GM19467 (cell line): ENCODE measurements around the gene MACROD2.

Experiments
- ATAC-seq: cut with Tn5 transposase; IDR thresholded peaks from one replicate; pipeline ENCODE4 v1.9.1; 2021; ENCODE audit warnings: mild to moderate bottlenecking, moderate library complexity; ENCODE audit not compliant: unreplicated experiment

MACROD2 gene

GRCh38 chr20:14332866-14333265 is 337.6 kb downstream of the MACROD2 start:
- ATAC-seq, result no peak

GRCh38 chr20:14333721-14334120 is 338.4 kb downstream of the MACROD2 start:
- ATAC-seq, result no peak

GRCh38 chr20:14334306-14334930 is 339.1 kb downstream of the MACROD2 start:
- no peak for ATAC-seq

- ATAC-seq, result no peak
These were observed 339.7 kb downstream of the MACROD2 start for GRCh38 chr20:14335052-14335451.

GRCh38 chr20:14336686-14337085 is 341.4 kb downstream of the MACROD2 start:
- no peak for ATAC-seq

GRCh38 chr20:14337400-14338171 is 342.3 kb downstream of the MACROD2 start, which contains the start of gene FLRT3:
TSS of gene FLRT3 (minus strand) at chr20:14337612. CDS start at chr20:14327506, 10,106 bp downstream.
- peak; percentile 98 for ATAC-seq

GRCh38 chr20:14341801-14342200 is 346.5 kb downstream of the MACROD2 start:
- ATAC-seq, result no peak

- ATAC-seq, result no peak
These were observed 347.6 kb downstream of the MACROD2 start for GRCh38 chr20:14342918-14343317.

- no peak for ATAC-seq
These were observed 348.3 kb downstream of the MACROD2 start for GRCh38 chr20:14343491-14344065.

- no peak for ATAC-seq
These were observed 349.4 kb downstream of the MACROD2 start for GRCh38 chr20:14344746-14345145.

- ATAC-seq, result no peak
These were observed 360.5 kb downstream of the MACROD2 start for GRCh38 chr20:14355791-14356190.

- no peak for ATAC-seq
These were observed 365.1 kb downstream of the MACROD2 start for GRCh38 chr20:14360416-14360815.

GRCh38 chr20:14361509-14362345 is 366.4 kb downstream of the MACROD2 start:
- no peak for ATAC-seq

GRCh38 chr20:14374196-14374595 is 378.9 kb downstream of the MACROD2 start:
- ATAC-seq, result no peak

GRCh38 chr20:14375416-14375985 is 380.2 kb downstream of the MACROD2 start:
- ATAC-seq, result no peak

- no peak for ATAC-seq
These were observed 383.0 kb downstream of the MACROD2 start for GRCh38 chr20:14378326-14378725.

GRCh38 chr20:14383335-14383734 is 388.0 kb downstream of the MACROD2 start:
- ATAC-seq, result no peak

- ATAC-seq, result no peak
These were observed 389.3 kb downstream of the MACROD2 start for GRCh38 chr20:14384416-14385175.

GRCh38 chr20:14385176-14385740 is 389.9 kb downstream of the MACROD2 start:
- no peak for ATAC-seq

GRCh38 chr20:14386726-14387125 is 391.4 kb downstream of the MACROD2 start:
- no peak for ATAC-seq
